Prostate gland (tissue), 2 donors: Measurements from ENCODE around the gene CTNNA2.

Experiments used
- CTCF ChIP-seq, 4 experiments: fragments of 200-600 bp in 2 of 4; fragments of 450-650 bp in 2 of 4; sonication (generic) in 2 of 4; IDR thresholded peaks; 1 replicate in 3 of 4; 2 replicates in 1 of 4; pipeline ENCODE4 v1.5.1; 2016 to 2019; ENCODE audit warnings: antibody characterized with exemption in 4 of 4, mild to moderate bottlenecking in 2 of 4, moderate library complexity in 2 of 4
- POLR2A ChIP-seq: fragments of 450-650 bp; IDR thresholded peaks from one replicate; pipeline ENCODE4 v1.6.1; 2016; ENCODE audit warnings: antibody characterized with exemption, mild to moderate bottlenecking
- POLR2AphosphoS5 ChIP-seq: sonication (generic); formaldehyde crosslinking; IDR thresholded peaks from one replicate; pipeline ENCODE4 v1.6.1; 2017; ENCODE audit warnings: antibody characterized with exemption

GRCh38 chr2:79734518-79734917 lies 221.7 kb downstream of the CTNNA2 start:
- TF ChIP-seq CTCF (IDR thresholded peaks at IDR 0.05) (no peak), POLR2A (no peak), POLR2AphosphoS5 (no peak)
